GM11168 (cell line): ENCODE measurements around the gene PDPN.
"Not testable (repeated sequence)": the region's sequence is repeated elsewhere in the genome, so short reads cannot be mapped to it uniquely, and the experiment has no call there.

Source experiments
- in situ Hi-C: fragments of 300-500 bp; cut with MboI; formaldehyde crosslinking; loops from one replicate; pipeline ENCODE4 v1.12.0; 2022; ENCODE audit warnings: low sequenced_read_pairs; ENCODE audit not compliant: unreplicated experiment

The PDPN gene, protein sequence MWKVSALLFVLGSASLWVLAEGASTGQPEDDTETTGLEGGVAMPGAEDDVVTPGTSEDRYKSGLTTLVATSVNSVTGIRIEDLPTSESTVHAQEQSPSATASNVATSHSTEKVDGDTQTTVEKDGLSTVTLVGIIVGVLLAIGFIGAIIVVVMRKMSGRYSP

DNA sequence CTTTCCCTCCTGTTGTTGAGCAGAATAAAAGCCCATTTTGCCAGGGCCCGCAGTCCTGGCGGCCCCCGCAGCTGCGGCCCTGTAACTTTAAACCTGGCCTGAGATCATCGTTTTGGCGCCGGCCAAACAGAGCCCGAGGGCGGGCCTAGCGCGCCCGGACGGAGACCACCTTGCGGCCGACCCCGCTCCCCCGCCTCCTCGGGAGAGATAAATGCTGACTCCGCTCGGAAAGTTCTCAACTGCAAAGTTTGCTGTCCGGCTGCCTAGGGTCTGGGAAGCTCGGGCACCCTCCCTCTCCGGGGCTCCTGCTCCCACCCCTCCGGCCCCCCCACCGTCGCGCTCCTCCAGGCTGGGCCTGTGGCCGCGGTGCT lies at the start of gene PDPN:
Gene PDPN (plus strand): TSS at position 238 of the 371 bp plus-strand sequence. CDS start 202 bp downstream, outside the sequence.
- in situ Hi-C loops: no loop called here

DNA sequence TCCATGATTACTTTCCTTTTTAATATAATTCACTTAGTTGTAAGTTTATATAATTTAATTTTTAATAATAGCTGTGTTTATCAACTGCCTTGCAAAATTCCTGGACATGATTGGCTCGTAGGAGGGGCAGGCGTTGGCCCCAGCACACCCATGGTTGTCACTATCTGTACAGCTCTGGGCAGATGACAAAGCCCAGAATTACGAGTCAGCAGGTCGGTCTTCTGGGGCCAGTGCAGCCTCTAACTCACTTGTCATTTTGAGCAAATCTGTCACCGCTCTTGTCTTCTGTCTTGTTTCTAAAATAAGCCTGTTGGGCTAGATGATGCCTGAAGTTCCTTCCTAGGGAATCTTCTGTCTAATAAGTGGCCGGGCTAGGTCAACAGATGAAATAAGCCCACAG lies 48.4 kb upstream of the PDPN start:
- in situ Hi-C loops: no loop called here

DNA sequence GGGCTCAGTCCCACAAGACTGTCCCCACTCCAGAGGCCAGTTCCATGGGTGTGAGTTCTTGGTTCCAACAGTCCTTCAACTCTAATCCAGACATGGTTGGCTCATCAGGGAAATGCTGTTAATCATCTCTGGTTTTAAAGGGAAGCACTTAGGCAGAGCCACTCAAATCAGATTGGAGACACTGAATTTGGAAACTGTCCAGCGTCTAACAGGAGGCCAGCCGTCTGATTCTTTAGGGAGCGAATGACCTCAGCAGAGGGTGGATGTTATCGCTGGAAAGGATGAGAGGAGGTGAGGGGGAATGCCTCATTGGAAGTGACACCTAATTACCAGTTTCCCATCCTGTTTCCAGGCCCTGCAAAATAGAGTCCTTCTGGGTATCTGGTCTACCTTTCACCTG lies 47.1 kb upstream of the PDPN start:
- in situ Hi-C loops: no loop called here

DNA sequence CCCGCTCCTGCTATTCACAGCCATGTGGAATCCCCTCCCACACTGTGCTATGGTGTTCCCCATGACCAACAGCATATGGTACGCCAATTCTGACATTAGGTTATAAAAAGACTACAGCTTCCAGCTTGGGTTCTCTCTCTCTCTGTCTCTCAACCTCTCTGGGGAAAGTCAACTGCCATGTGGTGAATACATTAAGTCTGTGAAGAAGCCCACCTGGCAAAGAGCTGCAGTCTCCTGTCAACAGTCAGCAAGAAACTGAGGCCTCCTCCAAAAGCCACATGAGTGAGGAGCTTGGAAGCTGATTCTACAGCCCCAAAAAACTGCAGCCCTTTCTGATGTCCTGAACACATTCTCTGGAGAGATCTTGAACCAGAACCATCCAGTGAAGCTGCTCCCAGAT lies 44.8 kb upstream of the PDPN start:
- in situ Hi-C loops: no loop called here

- in situ Hi-C loops: no loop called here
Measured at GRCh38 chr1:13539683-13540082, 43.9 kb upstream of the PDPN start.

DNA sequence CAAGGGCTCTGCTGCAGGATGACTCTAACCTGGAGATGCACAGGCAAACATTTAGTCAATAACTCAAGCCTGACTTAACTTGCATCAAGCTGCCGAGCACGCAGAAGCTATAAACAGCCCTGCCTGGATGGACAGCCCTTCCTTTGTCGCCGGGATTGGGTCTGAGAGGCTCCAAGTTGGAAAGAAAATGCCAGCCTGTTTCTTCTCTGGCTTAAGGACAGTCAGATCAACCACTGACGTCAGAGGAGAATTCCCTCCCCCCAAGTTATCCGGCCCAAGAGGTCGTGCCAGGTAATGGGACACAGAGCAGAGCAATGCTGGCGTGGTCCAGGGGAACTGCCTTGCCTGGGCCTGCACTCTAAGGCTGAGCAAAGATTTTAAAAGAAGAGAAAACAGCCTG lies 42.8 kb upstream of the PDPN start:
- in situ Hi-C loops: no loop called here

GRCh38 chr1:13541435-13542215 lies 42.0 kb upstream of the PDPN start:
- in situ Hi-C loops: no loop called here

DNA sequence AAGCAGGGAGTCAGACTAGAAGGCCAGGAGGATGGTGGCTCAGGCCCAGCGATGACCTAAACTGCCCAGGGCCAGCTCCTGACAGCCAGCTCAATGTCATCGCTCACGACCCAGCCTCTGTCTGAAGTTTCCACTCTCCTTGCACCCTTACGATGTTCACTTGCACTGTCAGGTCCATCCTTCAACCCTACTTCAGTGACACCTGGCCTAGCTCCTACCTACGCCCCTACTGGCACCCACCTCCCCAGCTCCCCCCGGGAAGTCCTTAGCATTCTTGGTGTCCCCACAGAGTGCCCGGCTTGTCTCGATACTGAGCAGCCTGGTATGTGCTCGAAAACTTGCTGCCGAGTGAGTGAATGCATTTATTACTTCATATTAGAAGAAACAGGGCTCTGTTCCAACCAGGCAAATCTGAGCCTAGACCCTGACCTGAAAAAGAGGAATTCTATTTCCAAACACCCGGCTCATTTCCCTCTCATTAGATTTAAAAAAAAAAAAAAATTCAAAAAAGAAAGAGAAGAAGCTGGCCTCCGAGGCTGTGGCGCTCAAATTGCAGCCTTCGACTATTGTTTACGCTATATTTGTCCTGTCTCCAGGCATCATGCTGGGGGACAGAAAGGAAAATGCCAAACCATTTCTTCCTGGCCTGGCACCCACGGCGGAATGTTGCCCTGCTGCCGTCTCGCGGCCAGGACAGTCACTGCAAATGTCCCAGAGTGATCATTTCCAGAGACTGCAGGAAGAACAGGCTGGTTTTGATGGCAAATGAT lies 40.0 kb upstream of the PDPN start:
- in situ Hi-C loops: no loop called here

DNA sequence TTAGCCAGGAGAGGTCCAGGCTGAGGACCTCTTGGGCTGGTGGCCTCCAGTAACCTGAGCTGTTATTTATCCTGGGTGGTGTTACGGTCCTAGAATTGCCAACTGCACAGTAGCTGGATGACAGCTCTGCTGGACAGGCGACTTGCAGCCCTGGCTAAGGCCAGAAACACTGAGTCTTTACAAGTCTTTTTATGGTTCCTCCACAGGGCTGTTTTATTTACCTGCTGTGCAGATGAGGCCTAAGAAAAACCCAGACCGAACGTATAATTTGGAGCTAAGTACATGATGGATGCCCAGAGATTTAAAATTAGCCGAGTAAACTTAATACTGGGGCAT lies 39.4 kb upstream of the PDPN start:
- in situ Hi-C loops: no loop called here

GRCh38 chr1:13546791-13547190 lies 36.8 kb upstream of the PDPN start:
- in situ Hi-C loops: no loop called here

- in situ Hi-C loops: no loop called here
Measured at GRCh38 chr1:13548281-13548680, 35.4 kb upstream of the PDPN start.

DNA sequence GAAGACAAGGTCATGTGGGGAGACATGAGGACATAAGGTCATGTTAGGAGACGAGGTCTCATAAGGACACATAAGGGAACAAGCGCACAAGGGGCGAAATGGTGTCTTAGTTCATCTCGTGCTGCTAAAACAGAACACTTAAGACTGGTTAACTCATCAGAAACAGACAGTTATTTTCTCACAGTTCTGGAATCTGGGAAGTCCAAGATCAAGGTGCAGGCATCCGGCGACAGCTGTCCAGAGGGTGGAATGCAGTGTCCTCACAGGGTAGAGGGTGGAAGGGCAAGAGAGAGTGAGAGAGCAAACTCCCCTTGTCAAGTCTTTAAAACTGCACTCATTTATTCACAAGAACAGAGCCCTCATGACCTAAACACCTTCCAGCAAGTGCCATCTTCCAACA lies 34.6 kb upstream of the PDPN start:
- in situ Hi-C loops: no loop called here

DNA sequence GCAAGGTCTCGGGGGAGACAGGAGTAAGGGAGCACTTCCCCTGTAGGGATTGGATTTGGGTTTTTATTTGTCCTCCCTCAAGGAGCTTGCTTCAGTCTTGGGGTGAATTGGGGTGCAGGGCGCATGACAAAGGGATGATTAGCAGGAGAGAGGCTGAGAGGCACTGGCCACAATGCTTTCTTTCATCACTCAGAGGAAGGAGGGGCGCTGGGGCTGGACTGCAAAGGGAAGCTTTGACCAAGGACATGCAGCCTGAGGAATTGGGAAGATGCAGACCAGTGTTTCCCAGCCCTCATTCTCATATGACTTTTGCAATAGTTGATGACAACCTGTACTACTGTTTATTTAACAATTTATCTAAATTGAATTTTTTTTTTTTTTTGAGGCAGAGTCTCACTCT lies 34.1 kb upstream of the PDPN start:
- in situ Hi-C loops: no loop called here

GRCh38 chr1:13550663-13551062 lies 33.0 kb upstream of the PDPN start:
- in situ Hi-C loops: no loop called here

- in situ Hi-C loops: no loop called here
Measured at GRCh38 chr1:13554798-13555197, 28.8 kb upstream of the PDPN start.

DNA sequence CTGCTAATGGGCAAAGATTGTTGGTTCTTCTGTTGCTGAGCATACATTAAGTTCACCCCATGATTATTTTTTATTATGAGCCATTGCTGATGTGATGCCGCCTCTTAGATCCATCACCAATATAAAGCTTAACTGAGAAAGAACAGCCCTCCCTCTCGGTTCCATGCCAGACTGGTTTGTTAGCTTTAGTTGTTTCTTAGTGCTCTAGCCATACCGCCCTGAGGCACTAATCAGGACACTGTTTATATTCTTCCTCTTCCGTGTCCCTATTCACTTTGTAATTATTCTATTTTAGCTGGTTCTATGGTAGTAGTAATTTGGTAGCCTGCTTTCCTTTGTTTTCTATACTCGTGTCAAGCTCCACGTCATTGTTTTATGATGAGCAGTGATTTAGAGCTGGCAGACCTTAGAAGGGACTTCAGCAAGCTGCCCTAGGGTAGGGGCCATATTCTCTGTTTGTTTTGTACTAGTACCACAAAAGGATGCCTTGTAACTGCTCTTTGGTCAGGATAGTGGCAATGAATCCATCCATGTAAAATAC lies 27.3 kb upstream of the PDPN start:
- in situ Hi-C loops: no loop called here

- in situ Hi-C loops: no loop called here
Measured at GRCh38 chr1:13560541-13560940, 23.1 kb upstream of the PDPN start.

GRCh38 chr1:13562981-13563380 lies 20.7 kb upstream of the PDPN start:
- in situ Hi-C loops: not testable (repeated sequence)

GRCh38 chr1:13564073-13564472 lies 19.6 kb upstream of the PDPN start:
- in situ Hi-C loops: no loop called here

DNA sequence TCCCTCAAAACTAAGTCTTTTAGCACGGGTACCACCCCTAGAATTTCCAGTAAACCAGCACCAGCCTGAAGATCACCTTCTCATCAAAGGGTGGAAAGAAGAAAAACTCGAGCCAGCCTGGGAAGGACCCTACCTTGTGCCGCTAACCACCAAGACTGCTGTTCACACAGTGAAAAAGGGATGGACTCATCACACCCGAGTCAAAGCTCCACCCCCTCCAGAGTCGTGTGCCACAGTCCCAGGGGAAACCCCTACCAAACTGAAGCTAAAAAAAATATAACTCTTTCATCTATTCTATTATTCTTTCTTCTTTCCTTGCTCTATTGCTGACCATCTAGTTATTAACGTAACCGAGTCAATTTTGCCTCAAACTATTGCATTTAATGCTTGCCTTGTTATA lies 13.2 kb upstream of the PDPN start:
- in situ Hi-C loops: not testable (repeated sequence)

GRCh38 chr1:13570924-13571323 lies 12.7 kb upstream of the PDPN start:
- in situ Hi-C loops: no loop called here
